Spinal cord (tissue), 10 donors: Measurements from ENCODE around the gene AKAP17A. TPM values are rescaled to one million over a fixed set of nuclear protein-coding genes. Genes with fewer than 3 reads are reported as not detected.
"Not testable (repeated sequence)": the region's sequence is repeated elsewhere in the genome, so short reads cannot be mapped to it uniquely, and the experiment has no call there.

Experiments used
- DNase-seq, 6 donors: peaks; one replicate each; pipeline versions ENCODE4 v3.0.0 to v3.0.0-alpha.2; 2013 to 2015; ENCODE audit warnings: low spot score in 6 of 6, low read depth in 4 of 6
- H3K27ac ChIP-seq: one replicate; pipeline ENCODE4 v1.5.1; 2013; ENCODE audit warnings: low read depth, low read length, control low read depth
- H3K27me3 ChIP-seq: one replicate; pipeline ENCODE4 v1.6.1; 2013; ENCODE audit warnings: low read length; ENCODE audit not compliant: control insufficient read depth, insufficient read depth
- H3K36me3 ChIP-seq: one replicate; pipeline ENCODE4 v1.6.1; 2013; ENCODE audit warnings: low read length; ENCODE audit not compliant: control insufficient read depth, insufficient read depth
- H3K4me1 ChIP-seq: one replicate; pipeline ENCODE4 v1.6.1; 2013; ENCODE audit warnings: low read length; ENCODE audit not compliant: control insufficient read depth, insufficient read depth
- H3K4me3 ChIP-seq: one replicate; pipeline ENCODE4 v1.5.1; 2013; ENCODE audit warnings: low read depth, low read length, control low read depth
- H3K9me3 ChIP-seq: one replicate; pipeline ENCODE4 v1.6.1; 2013; ENCODE audit warnings: low read length; ENCODE audit not compliant: control insufficient read depth, insufficient read depth
- WGBS: methylation state at CpG from one replicate; pipeline ENCODE4 v1.1.5; 2013; ENCODE audit warnings: missing lambda C conversion rate; ENCODE audit not compliant: insufficient coverage; 5-methylcytosine and 5-hydroxymethylcytosine counted together
- polyA plus RNA-seq, 2 donors: library from polyadenylated mRNA; unstranded; fragments of 120-200 nt; gene quantifications; one replicate each; pipeline ENCODE4 v1.2.1, GENCODE V29; 2013; ENCODE audit not compliant: insufficient read length in 2 of 2
- total RNA-seq, 2 donors: library from RNA; depleted of rRNA in 1 of 2; stranded (reverse); fragments of 120-200 nt in 1 of 2; fragments of >200 nt in 1 of 2; gene quantifications; one replicate each; pipeline versions ENCODE4 v1.2.3 to v1.2.4, GENCODE V29; 2013 to 2014
- donor health status: healthy.

Gene AKAP17A
- total and polyA plus RNA-seq, 4 donors, result 11.0 to 38.2 (median 31.6) TPM

DNA sequence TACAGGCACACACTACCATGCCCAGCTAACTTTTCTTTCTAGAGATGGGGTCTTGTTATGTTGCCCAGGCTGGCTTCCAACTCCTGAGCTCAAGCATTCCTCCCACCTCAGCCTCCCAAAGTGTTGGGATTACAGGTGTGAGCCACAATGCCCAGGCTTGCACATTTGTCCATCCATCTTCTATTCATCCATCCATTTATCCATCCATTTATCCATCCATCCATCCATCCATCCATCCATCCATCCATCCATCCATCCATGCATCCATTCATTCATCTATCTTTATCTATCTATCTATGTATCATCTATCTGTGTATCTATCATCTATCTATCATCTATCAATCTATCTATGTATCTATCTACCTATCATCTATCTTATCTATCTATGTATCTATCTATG lies 34.0 kb upstream of the AKAP17A start:
- not testable (repeated sequence) for H3K36me3 ChIP-seq, DNase-seq

GRCh38 chrX:1558761-1559468 lies 32.5 kb upstream of the AKAP17A start:
- no peak for DNase-seq
- 96% methylated on average over 8 of the region's 13 CpGs for WGBS

More for the DNA sequence above, 34.0 kb upstream of the AKAP17A start:
- H3K27ac ChIP-seq, H3K27me3 ChIP-seq, H3K9me3 ChIP-seq, H3K4me3 ChIP-seq, H3K4me1 ChIP-seq: not testable (repeated sequence)

GRCh38 chrX:1561164-1561563 lies 30.2 kb upstream of the AKAP17A start:
- Histone ChIP-seq H3K9me3 (no peaks in the 10 kb centered on the region), H3K4me3 (no peak overlapping the region), H3K4me1 (no peaks in the 10 kb centered on the region), H3K27ac (no peak overlapping the region), H3K27me3 (no peaks in the 10 kb centered on the region), H3K36me3 (no peaks in the 10 kb centered on the region)
- no peak for DNase-seq
- 71% methylated on average over 2 of the region's 2 CpGs for WGBS

More at GRCh38 chrX:1558761-1559468, 32.5 kb upstream of the AKAP17A start:
- Histone ChIP-seq H3K27ac (no peak overlapping the region), H3K4me3 (no peak overlapping the region), H3K27me3 (no peaks in the 10 kb centered on the region), H3K9me3 (no peaks in the 10 kb centered on the region), H3K4me1 (no peaks in the 10 kb centered on the region), H3K36me3 (no peaks in the 10 kb centered on the region)

GRCh38 chrX:1564077-1564476 lies 27.3 kb upstream of the AKAP17A start:
- WGBS, result 81% methylated on average over 5 of the region's 7 CpGs
- not testable (repeated sequence) for H3K36me3 ChIP-seq

GRCh38 chrX:1564750-1565683 lies 26.4 kb upstream of the AKAP17A start:
- DNase-seq, result no peak

More at GRCh38 chrX:1564077-1564476, 27.3 kb upstream of the AKAP17A start:
- not testable (repeated sequence) for H3K27ac ChIP-seq, H3K4me1 ChIP-seq, DNase-seq, H3K9me3 ChIP-seq, H3K27me3 ChIP-seq, H3K4me3 ChIP-seq

GRCh38 chrX:1574181-1574580 lies 17.2 kb upstream of the AKAP17A start:
- not testable (repeated sequence) for H3K27me3 ChIP-seq, H3K9me3 ChIP-seq, H3K27ac ChIP-seq, H3K36me3 ChIP-seq, H3K4me3 ChIP-seq, H3K4me1 ChIP-seq, DNase-seq
- 92% methylated on average over 15 of the region's 19 CpGs for WGBS

More at GRCh38 chrX:1564750-1565683, 26.4 kb upstream of the AKAP17A start:
- no peak overlapping the region for H3K4me3 ChIP-seq
- no peaks in the 10 kb centered on the region for H3K4me1 ChIP-seq
- H3K27me3 ChIP-seq, result no peaks in the 10 kb centered on the region
- WGBS, result 72% methylated on average over 4 of the region's 10 CpGs
- H3K27ac ChIP-seq, result no peak overlapping the region
- H3K9me3 ChIP-seq, result no peaks in the 10 kb centered on the region
- H3K36me3 ChIP-seq, result no peaks in the 10 kb centered on the region

- 85% methylated on average over 2 of the region's 6 CpGs for WGBS
- no peak overlapping the region for H3K4me3 ChIP-seq
- no peaks in the 10 kb centered on the region for H3K9me3 ChIP-seq
- no peak overlapping the region for H3K27ac ChIP-seq
- no peaks in the 10 kb centered on the region for H3K27me3 ChIP-seq
- DNase-seq, result no peak
- H3K36me3 ChIP-seq, result no peaks in the 10 kb centered on the region
- H3K4me1 ChIP-seq, result no peaks in the 10 kb centered on the region
Measured at GRCh38 chrX:1576201-1576992, 15.0 kb upstream of the AKAP17A start.

DNA sequence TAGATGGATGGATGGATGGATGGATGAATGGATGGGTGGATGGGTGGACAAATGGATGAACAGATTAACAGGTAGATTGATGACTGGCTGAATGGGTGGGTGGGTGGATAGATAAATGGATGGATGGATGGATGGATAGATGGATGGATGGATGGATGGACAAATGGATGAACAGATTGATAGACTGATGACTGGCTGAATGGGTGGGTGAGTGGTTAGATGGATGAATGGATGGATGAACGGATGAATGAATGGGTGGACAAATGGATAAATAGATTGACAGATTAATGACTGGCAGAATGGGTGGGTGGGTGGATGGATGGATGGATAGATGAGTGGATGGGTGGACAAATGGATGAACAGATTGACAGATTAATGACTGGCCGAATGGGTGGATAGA lies 13.6 kb upstream of the AKAP17A start:
- H3K9me3 ChIP-seq, result no peaks in the 10 kb centered on the region
- 58% methylated on average over 2 of the region's 2 CpGs for WGBS
- no peak overlapping the region for H3K27ac ChIP-seq
- H3K36me3 ChIP-seq, result no peaks in the 10 kb centered on the region
- no peak for DNase-seq
- H3K27me3 ChIP-seq, result no peaks in the 10 kb centered on the region
- no peaks in the 10 kb centered on the region for H3K4me1 ChIP-seq
- H3K4me3 ChIP-seq, result no peak overlapping the region

DNA sequence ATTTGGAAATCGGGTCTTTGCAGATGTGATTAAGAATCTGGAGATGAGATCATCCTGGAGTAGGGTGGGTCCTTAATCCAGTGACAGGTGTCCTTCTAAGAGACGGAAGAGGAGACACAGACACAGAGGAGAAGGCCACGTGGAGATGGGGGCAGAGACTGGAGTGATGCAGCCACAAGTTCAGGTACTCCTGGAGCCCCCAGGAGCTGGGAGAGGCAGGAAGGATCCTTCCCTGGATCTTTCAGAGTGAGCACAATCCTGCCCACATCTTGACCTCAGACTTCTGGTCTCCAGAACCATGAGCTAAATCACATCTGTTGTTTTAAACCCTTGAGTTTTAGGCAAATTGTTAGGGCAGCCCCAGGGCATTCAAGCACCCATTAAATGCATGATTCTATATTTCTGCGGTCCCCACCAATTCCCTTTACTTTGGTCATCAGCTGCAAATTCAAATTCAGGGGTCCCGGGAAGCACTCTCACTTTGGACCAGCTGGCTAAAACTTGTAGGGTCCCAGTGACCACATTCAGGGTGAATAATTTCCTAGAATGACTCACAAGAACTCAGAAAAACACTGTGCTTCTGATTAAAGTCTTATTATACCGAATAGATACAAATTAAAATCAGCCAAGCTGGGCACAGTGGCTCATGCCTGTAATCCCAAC lies 12.8 kb upstream of the AKAP17A start:
- H3K4me1 ChIP-seq, result no peaks in the 10 kb centered on the region
- WGBS, result 68% methylated on average over 5 of the region's 6 CpGs
- H3K36me3 ChIP-seq, result no peaks in the 10 kb centered on the region
- H3K4me3 ChIP-seq, result no peak overlapping the region
- no peaks in the 10 kb centered on the region for H3K27me3 ChIP-seq
- H3K27ac ChIP-seq, result no peak overlapping the region
- H3K9me3 ChIP-seq, result no peaks in the 10 kb centered on the region
- no peak for DNase-seq
